Esophagus squamous epithelium (tissue), 4 donors: ENCODE measurements around the gene IL1RAPL2.

ENCODE experiments used
- POLR2A ChIP-seq, 4 donors: fragments of 450-650 bp; IDR thresholded peaks; one replicate each; pipeline ENCODE4 v1.6.1; 2017; ENCODE audit warnings: antibody characterized with exemption in 4 of 4, mild to moderate bottlenecking in 4 of 4, moderate library complexity in 3 of 4
- TF ChIP-seq, protein P1 (sequence below), 6 experiments: fragments of 450-650 bp in 4 of 6; fragments of 200-600 bp in 2 of 6; sonication (generic) in 2 of 6; IDR thresholded peaks; one replicate each; pipeline ENCODE4 v1.5.1; 2016 to 2019; ENCODE audit warnings: antibody characterized with exemption in 6 of 6, mild to moderate bottlenecking in 4 of 6, moderate library complexity in 4 of 6

DNA sequence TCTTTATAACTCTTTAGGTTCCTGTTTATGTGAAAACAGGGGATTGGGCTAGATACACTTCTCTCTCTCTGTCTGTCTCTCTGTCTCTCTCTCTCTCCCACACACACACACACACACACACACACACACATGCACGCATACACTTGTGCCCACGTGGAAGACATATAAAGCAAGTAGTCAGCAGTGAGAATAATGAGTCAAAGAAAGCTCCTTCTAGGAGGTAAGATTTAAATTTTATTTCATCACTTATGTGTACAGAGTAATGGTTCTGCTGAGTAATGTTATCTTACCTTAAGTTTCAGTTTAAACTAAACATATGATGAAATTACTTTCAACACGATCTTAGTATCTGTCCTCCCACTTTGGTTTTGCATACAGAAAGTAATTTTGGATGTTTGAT is 897.5 kb downstream of the IL1RAPL2 start:
- no peak for TF ChIP-seq POLR2A (IDR thresholded peaks at IDR 0.05)
- TF ChIP-seq, protein P1, sequence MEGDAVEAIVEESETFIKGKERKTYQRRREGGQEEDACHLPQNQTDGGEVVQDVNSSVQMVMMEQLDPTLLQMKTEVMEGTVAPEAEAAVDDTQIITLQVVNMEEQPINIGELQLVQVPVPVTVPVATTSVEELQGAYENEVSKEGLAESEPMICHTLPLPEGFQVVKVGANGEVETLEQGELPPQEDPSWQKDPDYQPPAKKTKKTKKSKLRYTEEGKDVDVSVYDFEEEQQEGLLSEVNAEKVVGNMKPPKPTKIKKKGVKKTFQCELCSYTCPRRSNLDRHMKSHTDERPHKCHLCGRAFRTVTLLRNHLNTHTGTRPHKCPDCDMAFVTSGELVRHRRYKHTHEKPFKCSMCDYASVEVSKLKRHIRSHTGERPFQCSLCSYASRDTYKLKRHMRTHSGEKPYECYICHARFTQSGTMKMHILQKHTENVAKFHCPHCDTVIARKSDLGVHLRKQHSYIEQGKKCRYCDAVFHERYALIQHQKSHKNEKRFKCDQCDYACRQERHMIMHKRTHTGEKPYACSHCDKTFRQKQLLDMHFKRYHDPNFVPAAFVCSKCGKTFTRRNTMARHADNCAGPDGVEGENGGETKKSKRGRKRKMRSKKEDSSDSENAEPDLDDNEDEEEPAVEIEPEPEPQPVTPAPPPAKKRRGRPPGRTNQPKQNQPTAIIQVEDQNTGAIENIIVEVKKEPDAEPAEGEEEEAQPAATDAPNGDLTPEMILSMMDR (IDR thresholded peaks at IDR 0.05) = no peak
